Neural progenitor cell (in vitro differentiated cells): Measurements from ENCODE around the gene SUN1.

Source experiments
- CTCF ChIP-seq: fragments of 200-600 bp; sonication (generic); IDR thresholded peaks from 2 replicates; pipeline ENCODE4 v1.5.1; 2017; ENCODE audit warnings: antibody characterized with exemption, mild to moderate bottlenecking
- EZH2 ChIP-seq: fragments of 200-600 bp; sonication (generic); IDR thresholded peaks from 2 replicates; pipeline ENCODE4 v1.6.1; 2017; ENCODE audit warnings: antibody characterized with exemption, mild to moderate bottlenecking, moderate library complexity
- EZH2phosphoT487 ChIP-seq: fragments of 200-600 bp; sonication (generic); IDR thresholded peaks from 2 replicates; pipeline ENCODE4 v1.6.1; 2017; ENCODE audit warnings: antibody characterized with exemption

GRCh38 chr7:818031-818699, 14.1 kb upstream of the SUN1 start:
- TF ChIP-seq CTCF (peak; percentile 38), EZH2 (no peak), EZH2phosphoT487 (no peak)
